GM18867 (cell line): ENCODE results near the gene TMPRSS4.
A peak's percentile ranks its signal among the peaks of the same experiment; 100 is the strongest.

Experiments used
- ATAC-seq: cut with Tn5 transposase; IDR thresholded peaks from one replicate; pipeline ENCODE4 v1.9.1; 2021; ENCODE audit warnings: mild to moderate bottlenecking, moderate library complexity; ENCODE audit not compliant: unreplicated experiment

TMPRSS4 gene

GRCh38 chr11:118132385-118133151 is 55.7 kb downstream of the TMPRSS4 start:
- no peak for ATAC-seq

DNA sequence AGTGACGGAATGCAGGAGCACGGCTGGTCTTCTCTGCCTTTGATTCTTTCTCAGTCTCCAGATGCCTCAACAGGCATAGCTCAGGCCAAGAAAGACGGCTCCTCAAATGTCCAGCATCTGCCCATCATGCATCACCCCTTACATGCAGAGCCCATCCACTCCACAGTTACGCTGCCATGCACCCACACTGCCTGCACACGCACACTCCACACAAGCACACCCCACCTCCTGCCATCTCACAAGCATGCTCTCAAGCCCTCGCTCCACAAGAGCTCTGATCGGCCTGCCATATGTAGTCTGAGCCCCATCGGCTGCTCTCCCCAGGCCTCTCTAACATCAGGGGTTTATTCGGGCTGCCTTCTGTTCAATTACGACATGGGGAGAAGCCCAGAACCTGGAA is 56.9 kb downstream of the TMPRSS4 start:
- no peak for ATAC-seq

DNA sequence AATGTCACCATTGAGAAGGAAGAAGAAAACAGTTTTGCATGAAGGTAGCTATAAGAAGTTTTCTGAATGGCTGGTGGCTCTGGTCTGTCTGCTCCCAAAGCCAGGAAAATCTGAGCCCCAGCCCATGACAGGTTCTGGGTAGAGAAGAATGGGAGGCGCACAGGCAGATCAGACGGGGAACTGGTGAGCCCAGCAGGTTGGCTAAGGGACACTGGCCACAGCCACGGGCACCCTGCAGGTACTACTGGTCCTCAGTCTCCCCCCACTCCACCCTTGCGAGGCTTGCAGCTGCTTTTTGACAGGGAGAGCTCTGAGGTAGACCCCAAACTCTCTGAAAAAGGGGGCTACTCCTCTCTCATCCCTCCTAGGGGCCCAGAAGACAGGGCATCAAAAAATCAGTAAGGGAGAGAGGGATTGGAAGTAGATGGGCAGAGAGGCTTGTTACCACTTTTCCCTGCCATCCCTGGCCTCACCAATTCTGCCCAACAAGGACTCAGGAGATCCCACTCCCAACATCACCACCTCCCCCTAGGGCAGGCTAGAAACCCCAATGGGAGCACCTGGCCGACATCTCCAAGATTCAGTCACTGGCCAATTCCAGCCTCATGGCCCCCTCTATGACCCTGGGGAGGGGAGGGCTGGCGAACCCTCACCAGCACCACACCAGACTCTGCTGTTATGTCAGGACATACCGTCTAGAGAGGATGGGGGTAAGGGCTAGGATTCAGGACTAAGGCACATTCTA is 58.3 kb downstream of the TMPRSS4 start:
- ATAC-seq = no peak

DNA sequence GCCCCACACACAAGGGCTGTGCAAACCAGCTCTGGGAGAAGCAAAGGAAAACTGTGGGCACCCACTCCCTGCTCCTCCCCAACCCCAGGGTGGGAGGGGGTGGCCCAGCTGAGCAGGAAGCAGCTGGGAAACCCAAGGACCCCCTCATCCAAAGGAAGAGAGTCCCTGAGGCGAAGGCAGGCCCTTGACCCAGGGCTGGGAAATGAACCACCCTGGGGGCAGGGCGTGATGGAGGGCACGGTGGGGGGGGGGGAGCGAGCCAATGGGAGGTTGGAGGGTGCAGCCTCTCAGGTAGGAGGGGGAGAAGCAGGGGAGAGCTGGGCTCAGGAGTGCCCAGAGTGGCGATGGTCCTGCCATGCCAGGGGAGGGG is 58.9 kb downstream of the TMPRSS4 start:
- ATAC-seq = no peak

- no peak for ATAC-seq
Observed at GRCh38 chr11:118136341-118136740, 59.5 kb downstream of the TMPRSS4 start.

DNA sequence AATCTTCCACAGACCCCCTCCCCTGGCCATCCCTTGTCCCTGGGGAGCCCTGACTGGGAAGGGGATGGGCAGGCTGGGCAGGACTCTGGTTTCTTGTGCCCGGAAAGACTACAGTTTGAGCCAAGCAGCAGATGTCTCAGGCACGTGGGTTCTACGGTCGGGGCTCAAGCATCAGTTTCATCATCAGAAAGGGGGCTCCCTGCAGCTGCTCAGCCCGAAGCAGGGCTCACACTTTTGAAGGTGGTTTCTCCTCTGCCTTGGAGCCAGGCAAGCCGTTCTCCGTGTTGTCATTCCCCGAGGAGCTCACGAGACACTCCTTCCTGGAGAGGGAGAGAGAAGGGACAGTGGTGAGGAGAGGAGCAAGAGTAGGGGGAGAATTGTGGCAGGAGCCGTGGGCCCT is 59.9 kb downstream of the TMPRSS4 start:
- no peak for ATAC-seq

DNA sequence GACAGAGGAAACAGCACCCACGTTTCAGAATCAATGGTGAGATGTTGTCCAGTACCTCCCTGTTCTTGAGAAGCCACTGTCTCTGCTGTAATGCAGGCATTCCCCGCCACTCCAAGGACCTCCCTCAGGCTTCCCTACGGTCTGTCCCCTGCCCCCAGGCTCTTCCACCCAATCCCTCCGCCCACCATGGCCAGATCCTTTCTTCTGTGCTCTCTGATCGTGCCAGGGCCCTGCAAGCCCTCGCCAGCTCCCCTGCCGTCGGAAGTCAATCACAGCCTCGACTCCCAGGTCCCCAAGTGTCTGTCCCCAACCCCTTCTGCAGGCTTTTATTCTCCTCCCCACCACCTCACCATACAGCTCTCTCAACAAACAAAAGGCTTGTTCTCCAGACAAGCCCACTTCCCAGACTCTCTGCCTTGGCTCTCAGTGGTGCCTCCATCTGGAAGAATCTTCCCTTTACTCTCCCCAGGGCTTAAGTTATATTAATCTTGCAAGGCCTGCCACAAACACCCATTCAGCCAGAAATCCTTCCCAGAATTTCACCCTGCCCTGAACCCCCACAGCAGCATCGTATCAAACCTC is 62.1 kb downstream of the TMPRSS4 start:
- ATAC-seq = no peak

DNA sequence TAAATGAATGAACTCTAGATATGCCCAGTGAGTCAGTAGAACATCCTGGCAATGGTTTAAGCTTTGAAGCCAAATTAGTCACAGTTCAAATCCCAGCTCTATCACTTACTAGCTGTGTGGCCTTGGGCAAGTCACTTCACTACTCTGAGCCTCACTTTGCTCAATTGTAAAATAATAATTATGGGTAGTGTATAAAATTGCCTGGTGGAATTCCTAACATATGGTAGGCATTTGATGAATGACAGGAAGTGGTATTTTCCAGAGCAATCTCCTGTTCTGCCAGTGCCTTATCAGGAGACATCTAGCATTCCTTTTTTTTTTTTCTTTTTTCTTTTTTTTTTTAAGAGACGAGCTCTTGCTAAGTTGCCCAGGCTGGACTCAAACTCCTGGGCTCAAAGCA is 62.7 kb downstream of the TMPRSS4 start:
- ATAC-seq = no peak

DNA sequence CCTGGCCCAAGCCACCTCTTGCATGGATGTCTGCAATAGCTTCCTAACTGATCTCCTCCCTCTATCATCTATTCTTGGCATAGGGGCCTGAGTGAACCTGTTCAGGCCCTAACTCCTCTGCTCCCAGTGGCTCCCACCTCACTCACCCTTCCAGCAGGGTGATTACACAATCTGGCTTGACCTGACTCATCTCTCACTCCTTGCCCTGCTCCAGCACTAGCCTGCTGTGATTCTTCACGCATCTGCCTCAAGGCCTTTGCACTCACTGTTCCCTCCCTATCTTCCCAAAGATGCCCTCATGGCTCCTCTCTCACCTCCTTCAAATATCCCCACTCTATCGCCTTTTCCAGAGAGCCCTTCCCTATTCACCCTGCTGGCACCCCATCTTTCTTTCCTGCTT is 65.2 kb downstream of the TMPRSS4 start:
- ATAC-seq = no peak

DNA sequence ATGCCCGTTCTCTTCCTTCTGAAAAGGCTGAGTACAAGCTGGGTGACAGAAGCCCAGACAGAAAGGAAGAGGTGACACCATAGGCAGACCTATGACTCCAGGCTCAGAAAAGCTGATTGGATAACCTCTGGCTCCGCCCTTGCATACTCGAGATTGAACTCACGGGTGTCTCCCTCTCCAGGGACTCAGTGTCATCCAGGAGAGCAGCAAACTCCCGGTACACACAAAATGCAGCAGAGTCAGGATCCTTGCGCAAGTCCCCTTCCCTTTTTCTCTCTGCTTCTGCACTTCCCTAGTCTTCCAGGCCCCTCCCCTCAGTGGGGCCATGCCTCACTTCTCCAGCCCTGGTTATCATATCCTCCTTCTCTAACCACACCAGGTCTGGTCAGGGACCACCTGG is 65.9 kb downstream of the TMPRSS4 start:
- ATAC-seq = no peak

DNA sequence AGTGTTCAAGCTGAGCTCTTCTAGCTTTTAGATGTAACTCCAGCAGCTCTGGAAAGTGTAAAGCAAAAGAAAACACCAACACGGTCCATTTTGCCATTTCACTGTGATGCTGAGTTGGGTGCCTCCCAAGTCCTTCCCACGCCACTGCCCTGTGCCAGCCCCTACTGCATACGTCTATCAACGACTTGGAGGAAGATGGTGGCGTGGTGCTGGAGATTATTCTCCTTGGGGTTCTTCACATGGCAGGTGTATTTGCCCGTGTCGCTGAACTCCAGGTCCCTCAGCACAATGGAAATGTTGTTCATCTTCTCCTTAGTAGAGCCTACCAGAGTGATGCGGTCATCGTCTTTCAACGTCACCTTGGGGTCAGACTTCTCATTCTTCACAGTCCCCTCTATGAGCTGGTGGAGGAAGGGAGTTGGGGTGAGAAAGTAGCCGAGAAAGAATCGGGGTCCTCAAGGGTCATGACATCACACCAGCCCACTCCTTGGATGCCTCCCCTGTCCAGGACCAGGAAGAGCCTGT is 66.8 kb downstream of the TMPRSS4 start:
- ATAC-seq = no peak

DNA sequence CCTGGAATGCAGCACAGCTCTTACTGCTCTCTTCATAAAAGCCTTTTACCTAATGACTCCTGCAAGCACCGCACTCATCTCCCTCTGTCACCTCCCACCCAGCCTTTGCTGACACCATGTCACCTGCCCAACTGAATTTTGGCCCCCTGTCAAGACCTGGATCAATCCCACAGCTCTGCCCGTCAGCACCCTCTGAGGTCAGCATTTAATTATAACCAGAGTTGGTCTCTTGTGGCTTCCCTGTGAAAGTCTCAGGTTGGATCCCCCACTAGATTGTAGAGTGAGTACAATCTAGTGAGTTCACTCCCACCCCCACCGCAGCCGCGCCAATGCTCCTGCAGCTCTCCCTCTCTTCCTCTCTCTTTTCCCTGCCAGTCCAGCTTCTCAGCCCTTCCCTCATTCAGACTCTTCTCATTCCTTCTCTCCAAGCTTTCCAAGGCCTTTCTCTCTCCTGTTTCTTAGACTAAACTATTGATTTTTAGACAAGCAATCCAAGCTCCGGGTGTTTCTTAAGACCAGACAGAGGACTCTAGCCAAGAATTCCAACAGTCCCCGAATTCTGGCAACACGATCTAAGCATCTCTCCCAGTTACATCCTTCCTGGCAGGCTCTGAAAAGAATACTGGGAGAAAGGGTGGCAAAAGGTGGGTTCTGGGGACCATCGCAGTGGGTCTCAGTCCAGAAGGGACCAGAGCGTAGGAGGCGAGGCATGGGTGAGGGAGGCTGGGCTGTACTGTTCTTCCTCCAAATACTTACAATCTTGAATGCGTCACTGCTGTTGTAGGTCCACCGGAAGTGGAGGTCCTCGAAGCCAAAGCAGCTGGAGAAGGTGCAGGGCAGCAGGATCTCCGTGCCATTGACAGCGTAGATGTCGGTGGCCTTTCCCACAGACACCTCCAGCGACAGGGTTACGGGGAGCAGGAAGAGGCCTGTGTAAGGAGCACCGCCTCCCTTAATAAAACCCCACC is 67.7 kb downstream of the TMPRSS4 start:
- ATAC-seq = no peak

DNA sequence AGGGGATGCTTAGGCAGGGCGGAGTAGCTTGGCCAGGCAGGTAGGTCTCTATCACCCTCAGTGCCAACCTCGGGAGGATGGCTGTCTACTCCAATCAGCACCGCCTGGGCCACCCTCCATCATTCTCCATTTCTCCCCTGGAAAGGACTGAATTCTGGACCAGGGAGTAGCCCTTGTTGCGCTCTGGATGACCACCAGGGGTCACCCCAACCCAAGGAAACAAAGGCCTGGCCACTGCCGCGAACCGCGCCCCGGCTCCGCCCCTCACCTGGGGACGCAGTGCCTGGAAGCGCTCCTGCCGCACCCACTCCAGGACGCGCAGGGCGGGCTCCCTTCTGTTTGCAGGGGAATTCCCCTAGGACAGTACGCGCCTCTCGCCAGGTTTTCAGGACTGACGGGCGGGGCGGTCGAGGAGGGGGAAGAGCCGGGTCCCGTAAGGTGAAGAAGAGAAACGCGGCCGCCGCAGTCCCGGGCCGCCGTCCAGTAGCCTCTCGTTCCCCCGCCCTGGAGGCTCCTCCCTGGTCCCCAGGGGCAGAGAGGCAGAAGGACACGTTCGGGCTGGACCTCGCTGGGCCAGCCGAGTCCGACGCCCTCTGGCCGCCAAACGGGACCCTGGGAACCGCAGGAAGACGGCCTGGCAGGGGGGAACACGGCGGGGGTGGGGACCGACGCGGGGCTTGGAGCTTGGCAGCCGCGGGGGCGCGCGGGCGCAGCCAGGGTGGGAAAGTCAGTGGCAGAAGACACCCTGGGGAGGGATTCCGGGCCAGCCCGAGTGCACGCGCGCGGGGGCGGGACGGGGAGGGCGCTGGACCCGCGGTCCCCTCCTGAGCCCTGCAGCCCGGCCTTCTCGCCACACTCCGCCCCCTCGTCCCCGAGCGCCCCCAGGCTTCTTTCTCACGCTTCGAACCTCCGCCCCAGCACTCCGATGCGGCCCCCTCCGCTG is 68.7 kb downstream of the TMPRSS4 start:
- peak; percentile 71 for ATAC-seq

- ATAC-seq = no peak
Observed at GRCh38 chr11:118146554-118146953, 69.7 kb downstream of the TMPRSS4 start.

DNA sequence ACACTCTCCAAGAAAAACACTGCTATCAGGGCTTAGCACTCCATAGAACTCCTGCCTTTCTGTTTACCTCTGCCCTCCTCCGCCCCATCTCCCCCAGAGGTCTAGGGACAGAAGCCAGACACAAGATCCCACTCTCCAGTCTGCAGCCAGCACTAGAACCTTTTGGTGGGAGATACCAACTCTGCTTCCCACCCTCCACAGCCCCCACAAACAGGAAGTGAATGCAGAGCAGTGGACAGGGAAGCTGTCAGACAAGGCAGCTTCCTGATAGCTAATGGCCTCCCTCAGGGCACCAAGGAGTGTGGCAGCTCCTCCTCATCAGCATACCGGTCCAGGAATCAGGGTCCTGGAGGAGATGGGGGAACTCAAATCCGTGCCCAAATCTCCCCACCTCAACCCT is 70.6 kb downstream of the TMPRSS4 start:
- ATAC-seq = no peak

DNA sequence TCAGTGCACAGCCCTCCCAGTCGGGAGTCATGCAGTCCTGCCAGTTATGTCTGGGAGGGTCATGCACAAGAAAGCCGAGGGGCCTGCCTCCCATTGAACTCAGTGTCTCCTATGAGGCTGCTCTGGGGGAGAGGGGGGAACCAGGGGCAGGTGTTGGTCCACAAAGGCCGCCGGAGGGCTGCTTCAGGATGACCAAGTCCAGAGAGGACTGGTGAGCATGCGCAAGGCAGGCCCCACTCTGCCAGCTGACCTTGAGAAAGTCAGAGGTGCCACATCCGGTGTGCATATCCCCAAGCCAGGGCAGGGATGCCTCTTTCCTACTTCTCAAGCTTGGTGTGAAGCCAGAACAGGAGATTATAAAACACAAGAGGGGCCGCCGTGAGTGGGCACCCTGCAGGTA is 71.4 kb downstream of the TMPRSS4 start:
- ATAC-seq = no peak

DNA sequence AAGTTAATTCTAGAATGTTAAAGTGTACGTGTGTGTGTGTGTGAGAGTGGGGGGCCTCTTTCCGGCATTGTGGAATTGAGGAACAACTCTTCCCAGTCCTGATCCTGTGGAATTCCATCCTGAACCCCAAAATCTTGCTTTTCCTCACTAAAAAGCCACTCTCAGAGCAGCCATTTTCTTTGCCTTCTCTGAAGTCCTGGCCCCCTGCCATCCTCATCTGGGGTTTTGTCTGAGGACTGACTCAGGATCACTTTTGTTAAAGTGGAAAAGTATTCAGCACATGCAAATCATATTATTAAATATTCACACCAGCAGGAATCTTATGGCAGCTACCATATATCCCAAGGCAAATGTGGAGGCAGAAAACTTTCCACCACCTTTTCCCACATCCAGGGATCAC is 72.0 kb downstream of the TMPRSS4 start:
- no peak for ATAC-seq

DNA sequence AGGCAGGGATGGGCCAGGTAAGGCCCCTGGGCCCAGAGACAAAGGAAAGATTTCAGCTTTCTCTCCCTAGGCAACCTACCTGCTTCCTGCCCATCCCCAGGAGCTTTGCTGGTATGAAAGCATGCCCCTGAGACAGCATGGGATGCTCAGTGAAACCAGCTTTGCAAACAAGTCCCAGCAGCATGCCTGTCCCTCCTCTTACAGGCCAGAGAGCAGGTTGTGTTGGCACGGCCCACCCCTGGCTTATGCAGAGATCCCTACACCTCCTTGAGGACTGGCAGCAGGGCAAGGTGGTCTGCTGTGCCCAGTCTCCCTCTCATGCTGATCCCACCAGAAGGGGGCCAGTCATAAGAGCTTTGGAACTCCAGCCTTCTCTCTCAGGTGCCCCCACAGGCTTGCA is 72.6 kb downstream of the TMPRSS4 start:
- ATAC-seq = no peak

- no peak for ATAC-seq
Observed at GRCh38 chr11:118151431-118151830, 74.6 kb downstream of the TMPRSS4 start.
